GM19025 (cell line): ENCODE measurements around the gene CCNJL.
"Not testable (repeated sequence)": the region's sequence is repeated elsewhere in the genome, so short reads cannot be mapped to it uniquely, and the experiment has no call there.

ENCODE experiments used
- ATAC-seq: cut with Tn5 transposase; IDR thresholded peaks from one replicate; pipeline ENCODE4 v1.9.1; 2021; ENCODE audit warnings: mild to moderate bottlenecking, low read depth, moderate library complexity; ENCODE audit not compliant: unreplicated experiment

Gene CCNJL

GRCh38 chr5:160334716-160335115 lies 22.4 kb upstream of the CCNJL start:
- ATAC-seq: not testable (repeated sequence)

GRCh38 chr5:160333721-160334120 lies 21.4 kb upstream of the CCNJL start:
- no peak for ATAC-seq

- ATAC-seq: no peak
Observed at GRCh38 chr5:160330212-160330611, 17.8 kb upstream of the CCNJL start.

GRCh38 chr5:160327818-160328217 lies 15.5 kb upstream of the CCNJL start:
- ATAC-seq: no peak

- ATAC-seq: no peak
Observed at GRCh38 chr5:160326981-160327380, 14.6 kb upstream of the CCNJL start.

GRCh38 chr5:160325716-160326115 lies 13.4 kb upstream of the CCNJL start:
- no peak for ATAC-seq

- ATAC-seq: no peak
Observed at GRCh38 chr5:160324886-160325285, 12.5 kb upstream of the CCNJL start.

- no peak for ATAC-seq
Observed at GRCh38 chr5:160318409-160318808, 6.0 kb upstream of the CCNJL start.

- no peak for ATAC-seq
Observed at GRCh38 chr5:160317434-160317833, 5.1 kb upstream of the CCNJL start.

- no peak for ATAC-seq
Observed at GRCh38 chr5:160315968-160316367, 3.6 kb upstream of the CCNJL start.

GRCh38 chr5:160312960-160313727 lies 780 bp upstream of the CCNJL start:
- ATAC-seq: no peak

- no peak for ATAC-seq
Observed at GRCh38 chr5:160311491-160312133, 752 bp downstream of the CCNJL start.

- no peak for ATAC-seq
Observed at GRCh38 chr5:160310552-160311295, 1.6 kb downstream of the CCNJL start.

- no peak for ATAC-seq
Observed at GRCh38 chr5:160310140-160310539, 2.2 kb downstream of the CCNJL start.

- no peak for ATAC-seq
Observed at GRCh38 chr5:160306696-160307095, 5.7 kb downstream of the CCNJL start.

GRCh38 chr5:160305319-160305718 lies 7.0 kb downstream of the CCNJL start:
- no peak for ATAC-seq

GRCh38 chr5:160303690-160304089 lies 8.7 kb downstream of the CCNJL start:
- no peak for ATAC-seq

- no peak for ATAC-seq
Observed at GRCh38 chr5:160298189-160298588, 14.2 kb downstream of the CCNJL start.

GRCh38 chr5:160297776-160298175 lies 14.6 kb downstream of the CCNJL start:
- no peak for ATAC-seq

GRCh38 chr5:160297004-160297403 lies 15.4 kb downstream of the CCNJL start:
- no peak for ATAC-seq

GRCh38 chr5:160296496-160296895 lies 15.9 kb downstream of the CCNJL start:
- no peak for ATAC-seq
